GM19043 (cell line): ENCODE results near the gene CLPTM1L.
"Not testable (repeated sequence)": the region's sequence is repeated elsewhere in the genome, so short reads cannot be mapped to it uniquely, and the experiment has no call there.

Source experiments
- ATAC-seq: cut with Tn5 transposase; IDR thresholded peaks from one replicate; pipeline ENCODE4 v1.9.1; 2021; ENCODE audit warnings: low read depth; ENCODE audit not compliant: unreplicated experiment

The CLPTM1L gene

DNA sequence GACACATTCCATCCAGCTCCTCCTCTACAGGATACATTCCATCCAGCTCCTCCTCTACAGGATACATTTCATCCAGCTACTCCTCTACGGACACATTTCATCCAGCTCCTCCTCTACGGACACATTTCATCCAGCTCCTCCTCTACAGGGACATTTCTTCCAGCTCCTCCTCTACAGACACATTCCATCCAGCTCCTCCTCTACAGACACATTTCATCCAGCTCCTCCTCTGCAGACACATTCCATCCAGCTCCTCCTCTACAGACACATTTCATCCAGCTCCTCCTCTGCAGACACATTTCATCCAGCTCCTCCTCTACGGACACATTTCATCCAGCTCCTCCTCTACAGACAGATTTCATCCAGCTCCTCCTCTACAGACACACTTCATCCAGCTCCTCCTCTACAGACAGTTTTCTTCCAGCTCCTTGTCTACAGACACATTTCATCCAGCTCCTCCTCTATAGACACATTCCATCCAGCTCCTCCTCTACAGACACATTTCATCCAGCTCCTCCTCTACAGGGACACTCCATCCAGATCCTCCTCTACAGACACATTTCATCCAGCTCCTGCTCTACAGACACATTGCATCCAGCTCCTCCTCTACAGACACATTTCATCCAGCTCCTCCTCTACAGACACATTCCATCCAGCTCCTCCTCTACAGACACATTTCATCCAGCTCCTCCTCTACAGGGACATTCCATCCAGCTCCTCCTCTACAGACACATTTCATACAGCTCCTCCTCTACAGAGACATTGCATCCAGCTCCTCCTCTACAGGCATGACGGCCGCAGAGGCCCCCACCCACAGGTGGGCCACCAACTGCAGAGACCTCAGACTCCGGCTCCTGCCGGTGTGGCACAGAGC lies 16.4 kb downstream of the CLPTM1L start:
- not testable (repeated sequence) for ATAC-seq

DNA sequence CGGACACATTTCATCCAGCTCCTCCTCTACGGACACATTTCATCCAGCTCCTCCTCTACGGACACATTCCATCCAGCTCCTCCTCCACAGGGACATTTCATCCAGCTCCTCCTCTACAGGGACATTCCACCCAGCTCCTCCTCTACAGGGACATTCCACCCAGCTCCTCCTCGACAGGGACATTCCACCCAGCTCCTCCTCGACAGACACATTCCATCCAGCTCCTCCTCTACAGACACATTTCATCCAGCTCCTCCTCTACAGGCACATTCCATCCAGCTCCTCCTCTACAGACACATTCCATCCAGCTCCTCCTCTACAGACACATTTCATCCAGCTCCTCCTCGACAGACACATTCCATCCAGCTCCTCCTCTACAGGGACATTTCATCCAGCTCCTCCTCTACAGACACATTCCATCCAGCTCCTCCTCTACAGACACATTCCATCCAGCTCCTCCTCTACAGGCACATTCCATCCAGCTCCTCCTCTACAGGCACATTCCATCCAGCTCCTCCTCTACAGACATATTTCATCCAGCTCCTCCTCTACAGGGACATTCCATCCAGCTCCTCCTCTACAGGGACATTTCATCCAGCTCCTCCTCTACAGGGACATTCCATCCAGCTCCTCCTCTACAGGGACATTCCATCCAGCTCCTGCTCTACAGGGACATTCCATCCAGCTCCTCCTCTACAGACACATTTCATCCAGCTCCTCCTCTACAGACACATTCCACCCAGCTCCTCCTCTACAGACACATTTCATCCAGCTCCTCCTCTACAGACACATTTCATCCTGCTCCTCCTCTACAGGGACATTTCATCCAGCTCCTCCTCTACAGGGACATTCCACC lies 17.8 kb downstream of the CLPTM1L start:
- not testable (repeated sequence) for ATAC-seq

DNA sequence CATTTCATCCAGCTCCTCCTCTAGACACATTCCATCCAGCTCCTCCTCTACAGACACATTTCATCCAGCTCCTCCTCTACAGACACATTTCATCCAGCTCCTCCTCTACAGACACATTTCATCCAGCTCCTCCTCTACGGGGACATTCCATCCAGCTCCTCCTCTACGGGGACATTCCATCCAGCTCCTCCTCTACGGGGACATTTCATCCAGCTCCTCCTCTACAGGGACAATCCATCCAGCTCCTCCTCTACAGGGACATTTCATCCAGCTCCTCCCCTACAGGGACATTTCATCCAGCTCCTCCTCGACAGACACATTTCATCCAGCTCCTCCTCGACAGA lies 18.4 kb downstream of the CLPTM1L start:
- ATAC-seq = not testable (repeated sequence)

DNA sequence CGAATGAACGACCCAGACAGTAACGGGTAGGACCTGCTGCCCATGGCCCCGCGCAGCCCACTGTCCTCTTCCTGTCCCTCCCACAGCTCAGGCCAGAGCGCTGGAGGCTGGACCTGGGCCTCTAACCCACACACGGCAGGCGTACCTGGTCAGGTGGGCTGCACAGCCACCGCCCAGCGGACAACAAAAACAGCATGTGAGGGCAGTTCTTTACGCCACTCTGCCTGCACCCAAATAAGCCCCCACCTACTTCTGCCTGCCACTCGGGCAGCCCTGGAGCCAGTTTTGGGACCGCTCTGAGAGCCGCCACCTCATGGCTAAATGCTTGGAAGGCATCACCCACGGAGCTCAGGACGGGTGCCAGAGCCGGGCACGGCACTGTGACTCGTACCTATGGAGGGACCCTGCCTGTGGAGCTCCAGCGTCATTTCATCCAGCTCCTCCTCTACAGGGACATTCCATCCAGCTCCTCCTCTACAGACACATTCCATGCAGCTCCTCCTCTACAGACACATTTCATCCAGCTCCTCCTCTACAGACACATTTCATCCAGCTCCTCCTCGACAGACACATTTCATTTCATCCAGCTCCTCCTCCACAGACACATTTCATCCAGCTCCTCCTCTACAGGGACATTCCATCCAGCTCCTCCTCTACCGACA lies 18.9 kb downstream of the CLPTM1L start:
- ATAC-seq = no peak

DNA sequence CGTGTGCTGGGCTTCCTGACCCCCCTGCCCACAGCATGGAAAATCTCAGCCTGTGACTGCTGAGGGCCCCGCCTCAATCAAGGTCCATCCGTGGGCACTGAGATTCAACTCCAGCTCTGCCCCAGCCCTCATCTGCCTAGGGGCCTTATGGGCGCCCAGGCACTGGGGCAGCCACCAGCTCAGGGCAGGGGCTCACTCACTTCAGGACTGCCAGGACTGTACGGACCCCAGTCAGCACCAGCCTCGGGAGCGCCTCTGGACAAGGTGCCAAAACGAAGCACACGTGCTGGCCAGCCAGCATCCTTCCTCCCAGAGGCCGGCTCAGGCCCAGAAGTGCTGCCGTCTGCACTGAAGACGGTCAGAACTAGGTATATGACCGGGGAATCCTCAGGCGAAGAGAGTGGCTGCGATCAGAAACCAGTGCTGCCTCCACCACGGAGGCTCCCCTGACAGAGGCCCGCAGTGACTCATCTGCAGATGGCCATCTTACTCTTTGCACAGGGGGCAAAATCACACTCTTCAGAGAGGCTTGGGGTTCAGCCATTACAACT lies 19.6 kb downstream of the CLPTM1L start:
- no peak for ATAC-seq

DNA sequence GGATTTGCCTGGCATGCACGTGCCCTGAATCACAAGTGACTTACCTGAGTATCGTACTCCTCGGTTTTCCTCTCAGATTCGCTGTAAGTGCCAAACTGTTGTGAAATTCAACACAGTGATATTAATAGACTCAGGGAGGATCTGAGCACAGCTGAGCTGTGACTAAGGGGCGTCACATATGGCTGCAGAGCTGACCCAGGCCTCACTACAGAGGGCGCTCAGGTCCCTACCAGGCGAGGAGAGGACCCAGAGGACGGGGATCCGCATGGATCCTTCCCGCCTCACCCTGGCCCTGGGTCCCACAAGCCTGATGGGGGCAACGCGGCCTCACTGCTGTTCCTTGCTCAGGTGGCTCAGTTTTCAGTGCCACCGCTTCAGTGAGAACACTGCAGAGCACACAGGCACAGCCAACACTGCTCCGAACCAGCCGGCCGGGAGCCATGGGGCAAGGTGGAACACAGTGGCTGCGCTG lies 20.1 kb downstream of the CLPTM1L start:
- ATAC-seq = no peak

DNA sequence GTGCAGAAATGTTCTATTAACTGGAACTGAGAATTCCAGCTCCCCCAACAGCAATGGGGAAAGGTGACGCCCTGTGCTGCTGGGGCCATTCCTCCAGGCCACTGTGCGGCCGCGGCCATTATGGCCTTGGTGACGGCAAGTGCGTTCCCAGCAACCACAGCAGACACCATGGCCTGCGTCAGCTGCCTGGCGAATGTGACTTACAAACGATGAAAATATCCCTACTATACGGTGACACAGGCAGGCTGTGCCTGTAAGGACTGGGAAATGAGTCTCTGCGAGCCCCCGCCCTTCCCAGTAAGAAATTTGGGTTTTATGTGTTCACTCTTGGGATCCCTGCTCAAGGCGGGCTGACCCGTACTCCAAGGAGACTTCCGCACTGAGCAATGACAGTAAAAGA lies 20.6 kb downstream of the CLPTM1L start:
- no peak for ATAC-seq

DNA sequence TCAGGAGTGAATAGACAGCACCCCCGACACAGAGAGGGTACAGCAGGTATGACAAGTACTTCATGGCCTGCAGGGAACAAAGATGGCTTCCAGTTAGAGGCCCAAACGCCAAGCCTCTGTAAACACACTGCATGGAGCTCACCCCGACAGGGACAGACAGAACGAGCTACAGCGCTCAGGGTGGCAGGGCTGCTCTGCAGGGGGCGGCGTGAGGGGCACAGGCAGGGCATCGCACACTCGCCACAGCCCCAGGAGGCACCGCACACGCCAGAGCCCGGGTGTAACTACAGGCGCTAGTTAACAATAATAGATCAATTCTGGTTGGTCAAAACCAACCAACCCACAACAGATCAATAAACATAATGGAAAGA lies 21.1 kb downstream of the CLPTM1L start:
- no peak for ATAC-seq

DNA sequence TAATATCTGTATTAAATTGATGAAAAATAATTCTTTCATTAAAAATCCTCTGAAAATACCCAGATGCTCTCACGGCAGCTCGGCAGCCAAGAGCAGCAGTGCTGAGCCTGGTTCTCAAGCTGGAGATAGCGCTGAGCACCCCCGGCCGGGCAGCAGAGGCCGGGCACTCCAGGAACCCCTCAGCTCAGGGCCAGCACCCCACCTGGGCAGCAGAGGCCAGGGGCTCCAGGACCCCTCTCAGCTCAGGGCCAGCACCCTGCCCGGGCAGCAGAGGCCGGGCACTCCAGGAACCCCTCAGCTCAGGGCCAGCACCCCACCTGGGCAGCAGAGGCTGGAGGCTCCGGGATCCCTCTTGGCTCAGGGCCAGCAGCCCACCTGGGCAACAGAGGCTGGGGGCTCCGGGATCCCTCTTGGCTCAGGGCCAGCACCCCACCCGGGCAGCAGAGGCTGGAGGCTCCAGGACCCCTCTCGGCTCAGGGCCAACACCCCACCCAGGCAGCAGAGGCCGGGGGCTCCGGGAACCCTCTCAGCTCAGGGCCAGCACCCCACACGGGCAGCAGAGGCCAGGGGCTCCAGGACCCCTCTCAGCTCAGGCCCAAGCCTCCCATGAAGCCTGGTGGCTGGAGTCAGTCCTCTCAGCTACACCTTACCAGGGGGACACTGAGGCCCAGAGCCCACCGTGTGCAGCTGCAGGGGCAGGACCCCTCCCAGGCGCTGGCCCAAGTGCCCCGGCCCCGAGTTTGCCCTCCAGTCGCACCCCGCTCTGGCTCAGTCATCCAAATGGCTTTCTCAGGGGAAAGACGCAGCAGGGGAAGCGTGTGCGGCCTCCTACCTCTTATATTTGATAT lies 21.7 kb downstream of the CLPTM1L start:
- no peak for ATAC-seq

DNA sequence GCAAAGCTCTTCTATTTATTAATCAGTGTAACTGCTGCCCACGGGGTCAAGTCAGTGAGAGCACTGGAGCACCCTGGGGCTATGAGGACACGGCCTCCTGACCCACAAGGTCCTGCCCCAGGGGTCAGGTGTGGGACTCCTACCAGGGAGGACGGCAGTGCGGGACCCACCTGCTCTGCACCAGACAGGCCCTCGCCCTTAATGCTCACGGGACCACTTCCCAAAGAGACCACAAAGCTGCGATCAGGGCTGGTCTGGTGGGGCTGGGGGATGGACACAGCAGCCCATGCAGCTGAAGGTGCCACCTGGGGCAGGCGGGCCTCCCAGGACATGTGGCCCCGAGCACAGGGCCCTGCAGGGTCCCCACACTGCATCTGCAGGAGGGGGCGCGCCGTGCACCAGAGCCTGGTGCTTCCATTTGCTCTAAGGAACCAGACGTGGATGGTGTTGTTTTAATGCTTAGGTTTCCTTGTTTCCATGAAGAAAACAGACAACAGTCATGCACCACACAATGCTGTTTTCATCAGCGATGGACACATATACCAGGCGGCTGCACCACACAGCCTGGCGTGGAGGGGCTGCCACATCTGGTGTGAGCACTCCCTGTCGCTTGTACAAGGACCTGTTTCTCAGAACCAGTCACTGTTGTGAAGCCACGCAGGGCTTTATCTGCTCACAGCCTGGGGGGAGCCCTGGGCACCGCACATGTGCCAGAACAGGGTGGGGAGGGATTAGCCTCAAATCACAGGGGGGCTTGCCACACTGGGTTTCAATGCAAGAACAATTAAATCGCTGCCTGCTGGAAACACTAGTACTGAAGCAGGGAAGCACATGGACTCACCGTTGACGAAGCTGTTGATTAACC lies 22.6 kb downstream of the CLPTM1L start:
- no peak for ATAC-seq

DNA sequence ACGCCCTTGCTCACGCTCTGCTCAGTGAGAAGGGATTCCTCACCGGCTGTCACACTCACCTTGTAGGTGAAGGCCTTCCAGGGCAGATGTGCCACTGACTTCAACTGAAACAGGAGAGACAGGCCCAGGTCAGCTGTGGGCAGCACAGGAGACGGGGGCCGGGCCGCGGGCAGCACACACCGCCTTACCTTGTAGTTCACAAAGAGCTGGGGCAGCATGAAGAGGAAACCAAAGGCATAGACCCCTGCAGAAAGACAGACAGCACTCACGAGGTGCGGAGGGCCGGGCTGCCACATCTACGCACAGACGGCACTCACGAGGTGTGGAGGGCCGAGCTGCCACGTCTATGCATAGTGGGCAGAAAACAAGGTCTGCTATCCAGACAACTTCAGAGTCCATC lies 23.3 kb downstream of the CLPTM1L start:
- ATAC-seq = no peak

DNA sequence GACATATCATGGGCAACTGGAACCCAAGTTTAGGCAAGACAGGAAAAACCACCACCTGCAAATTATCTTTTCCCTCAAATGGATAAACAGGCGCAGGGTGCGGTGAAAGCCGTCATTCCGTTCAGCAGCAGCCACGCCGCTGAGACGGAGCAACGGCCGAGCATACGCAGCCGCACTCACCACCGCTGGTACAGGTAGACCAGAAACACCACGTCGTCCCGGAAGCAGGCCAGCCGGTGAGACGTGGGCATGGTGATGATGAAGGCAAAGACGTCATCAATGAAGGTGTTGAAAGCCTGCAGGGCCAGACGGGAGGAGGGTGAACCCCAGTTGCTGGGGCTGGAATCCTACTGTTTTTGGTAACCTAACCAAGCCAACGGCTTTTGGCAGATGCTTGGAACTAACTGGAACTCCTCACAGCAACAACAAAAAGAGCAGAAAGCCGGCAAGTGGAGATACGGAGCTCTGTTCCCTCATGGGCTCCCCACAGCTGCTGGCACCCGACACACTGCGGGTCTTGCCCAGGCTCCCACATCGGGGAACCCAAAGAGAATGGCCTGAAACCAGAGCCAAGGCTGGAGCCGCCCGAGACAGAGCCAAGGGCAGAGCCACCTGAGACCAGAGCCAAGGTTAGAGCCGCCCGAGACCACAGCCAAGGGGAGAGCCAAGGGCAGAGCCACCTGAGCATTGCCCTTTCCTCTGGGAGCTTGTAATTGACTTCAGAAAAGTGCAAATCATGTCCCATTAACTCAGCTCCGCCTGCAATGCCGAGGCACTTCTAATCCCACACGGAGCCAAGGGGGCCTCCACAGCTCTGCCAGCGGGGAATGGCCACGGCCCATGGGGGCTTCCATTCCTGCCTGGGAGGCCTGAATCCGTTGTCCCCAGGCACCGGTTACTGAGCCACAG lies 24.2 kb downstream of the CLPTM1L start:
- ATAC-seq = no peak

DNA sequence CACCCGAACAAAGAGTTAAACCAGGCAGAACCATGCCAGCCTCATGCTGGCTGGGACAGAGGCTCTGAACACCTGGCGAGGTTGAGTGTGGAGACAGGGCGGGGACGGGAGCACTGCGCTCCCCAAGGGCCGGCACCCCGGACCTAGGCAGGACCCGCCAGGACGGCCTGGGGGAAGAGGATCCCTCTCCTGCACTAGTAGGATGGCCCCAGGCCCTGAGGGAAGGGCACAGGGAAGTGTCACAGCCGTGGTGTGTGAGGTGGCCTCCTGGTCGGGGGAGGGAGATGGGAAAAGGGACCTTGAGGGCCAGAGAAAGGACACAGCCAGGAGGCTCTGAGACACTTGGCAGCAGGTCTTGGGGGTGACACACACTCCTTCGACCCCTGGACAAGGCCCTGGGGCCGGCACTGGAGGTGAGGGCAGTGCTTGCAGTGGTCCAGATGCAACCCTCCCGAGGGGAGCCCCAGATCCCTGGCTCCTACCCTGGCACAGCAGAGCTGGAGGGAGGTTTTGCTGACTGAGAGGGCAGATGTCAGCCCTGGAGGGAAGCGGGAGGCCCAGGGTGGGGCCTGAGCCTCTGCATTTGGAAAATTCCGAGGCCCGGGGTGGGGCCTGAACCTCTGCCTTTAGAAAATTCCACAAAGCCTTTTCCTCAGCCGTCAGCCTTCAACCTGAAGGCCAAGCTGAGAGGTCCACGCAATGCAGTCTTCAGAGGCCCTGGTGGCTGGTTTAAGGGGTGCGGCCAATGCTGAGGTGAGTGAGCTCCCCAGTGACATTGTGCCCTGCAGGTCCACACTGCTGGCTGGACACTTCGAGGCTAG lies 25.3 kb downstream of the CLPTM1L start:
- ATAC-seq = no peak

DNA sequence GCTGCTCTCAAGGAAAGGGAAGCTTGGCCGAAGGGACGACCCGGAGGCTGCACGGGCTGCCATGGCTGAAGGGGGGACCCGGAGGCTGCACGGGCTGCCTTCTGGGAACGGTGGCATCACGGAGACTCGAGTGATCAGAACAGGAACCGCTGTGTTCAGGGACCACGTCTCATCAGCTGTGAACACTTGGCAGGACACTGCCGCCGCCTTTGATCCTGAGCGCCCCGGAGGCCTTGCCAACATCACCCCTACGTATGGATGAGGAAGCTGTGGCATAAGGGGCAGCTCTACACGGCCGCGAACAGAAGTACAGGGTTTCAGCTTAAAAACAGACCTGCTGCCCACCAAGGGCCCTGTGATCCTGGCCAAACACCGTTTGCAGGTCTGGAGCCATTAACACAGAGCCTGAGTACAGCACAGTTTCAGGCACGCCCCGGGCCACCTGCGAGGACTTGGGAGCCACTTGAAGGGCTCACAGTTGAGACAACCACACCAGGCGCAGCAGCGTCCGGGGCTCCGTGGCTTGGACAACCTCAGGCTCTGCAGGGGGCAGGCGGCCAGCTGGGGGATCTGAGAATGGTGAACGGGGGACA lies 26.1 kb downstream of the CLPTM1L start:
- ATAC-seq = no peak

DNA sequence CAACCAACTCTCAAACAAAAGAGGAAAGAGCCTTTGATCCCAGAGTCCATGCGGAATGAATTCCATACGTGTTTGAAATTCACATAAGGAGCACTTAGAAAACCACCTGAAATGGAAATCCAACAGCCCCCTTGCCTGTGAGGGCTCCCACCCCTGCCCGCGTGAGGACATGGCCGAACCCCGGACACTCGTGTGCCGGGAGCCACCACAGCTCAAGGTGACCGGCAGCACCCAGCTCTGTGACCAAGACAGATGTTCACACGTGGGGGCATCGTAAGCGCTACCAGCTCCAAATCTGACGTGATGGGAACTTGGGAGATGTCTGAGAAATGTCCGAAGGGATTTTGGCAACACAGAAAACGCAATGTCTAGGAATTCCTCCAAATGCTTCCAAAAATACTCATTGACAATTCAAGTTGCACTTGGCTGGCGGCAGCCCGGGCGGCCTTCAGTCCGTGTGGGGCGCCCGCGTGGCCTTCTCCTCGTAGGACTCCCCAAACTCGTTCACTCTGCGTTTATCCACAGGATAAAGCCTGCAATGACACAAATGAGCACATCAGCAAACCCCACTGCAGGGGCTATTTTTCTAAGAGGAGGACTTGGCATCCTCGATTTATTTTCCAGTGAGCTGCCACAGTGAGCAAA lies 26.9 kb downstream of the CLPTM1L start:
- ATAC-seq = no peak

DNA sequence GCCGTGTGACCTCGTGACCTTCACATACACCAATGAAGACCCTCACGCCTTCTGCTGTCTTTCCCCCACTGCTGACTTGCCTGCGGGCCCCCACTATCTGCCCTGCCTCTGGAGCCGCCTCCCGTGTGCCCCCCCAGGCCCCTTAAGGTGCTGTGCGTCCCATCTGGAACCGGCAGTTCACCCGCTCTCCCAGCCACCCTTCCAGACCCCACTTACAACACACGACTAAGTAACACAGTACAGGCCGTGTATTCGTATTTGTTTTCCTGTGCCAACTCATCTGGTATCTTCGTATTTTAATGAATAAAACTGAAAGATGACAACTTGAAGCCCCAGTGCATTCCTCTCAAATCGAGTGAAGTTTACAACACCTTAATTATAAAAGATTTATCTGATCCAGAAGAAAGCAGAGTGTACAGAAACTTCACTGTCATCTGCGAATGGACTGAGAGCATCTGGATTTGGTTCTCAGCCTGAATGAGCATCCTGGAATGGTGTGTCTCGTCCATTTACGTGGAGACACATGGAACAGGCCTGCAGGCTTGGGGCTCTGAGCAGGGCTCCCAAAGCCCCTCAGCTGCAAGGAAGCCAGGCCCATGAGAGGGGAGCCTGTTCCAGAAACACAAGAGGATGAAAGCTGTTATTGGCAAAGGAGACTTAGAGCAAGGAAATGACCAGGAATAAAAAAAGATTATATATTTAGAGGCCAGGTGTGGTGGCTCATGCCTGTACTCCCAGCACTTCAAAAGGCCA lies 28.1 kb downstream of the CLPTM1L start:
- no peak for ATAC-seq
